ENCODE measurements around the gene HRH2. TPM values are rescaled to one million over a fixed set of nuclear protein-coding genes. Genes with fewer than 3 reads are reported as not detected.

The HRH2 gene
- total and polyA plus RNA-seq, 4 donors, result 1.8 to 36.1 (median 9.9) TPM

DNA sequence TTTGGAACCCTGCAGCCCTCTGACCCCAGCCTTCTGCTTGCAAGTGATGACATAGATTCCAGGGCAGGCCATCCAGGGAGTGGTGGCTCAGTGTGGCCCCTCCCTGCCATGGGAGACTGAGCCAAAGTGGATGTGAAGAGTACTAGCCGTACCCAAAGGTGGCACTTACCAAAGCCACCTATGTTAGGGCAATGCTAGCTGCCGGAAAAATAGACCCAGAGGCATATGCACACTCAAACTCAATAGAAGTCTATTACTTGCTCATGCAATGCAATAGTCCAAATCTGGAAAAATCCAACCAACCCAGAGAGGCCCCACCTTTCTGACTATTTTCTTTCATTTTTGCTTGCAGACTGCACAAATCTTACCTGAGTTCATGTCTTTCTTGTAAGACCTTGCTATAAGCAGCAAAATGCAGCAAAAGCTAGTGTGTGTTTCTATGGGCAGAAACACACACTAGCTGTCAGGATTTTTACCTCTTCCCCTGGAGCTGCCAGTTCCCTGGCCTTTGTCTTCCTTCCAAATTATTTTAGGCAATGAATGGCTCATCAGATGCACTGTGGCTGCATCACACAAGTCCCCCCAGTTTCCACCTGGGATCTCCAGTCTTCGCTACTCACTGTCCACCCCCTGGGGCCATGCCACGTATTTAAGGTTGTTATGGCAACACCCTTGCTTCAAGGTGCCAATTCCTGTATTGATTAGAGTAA lies 74.0 kb downstream of the HRH2 start:
- DNase-seq (no peak), ATAC-seq (ENCODE audit: insufficient read depth, low FRiP score) (no peak)
- peaks cover 0 to 8% (median 2%) of the 10 kb centered on the region in 3 donors for H3K27me3 ChIP-seq (ENCODE audit: control insufficient read depth in 3 of 3, insufficient read depth in 3 of 3, low read length in 2 of 3)

DNA sequence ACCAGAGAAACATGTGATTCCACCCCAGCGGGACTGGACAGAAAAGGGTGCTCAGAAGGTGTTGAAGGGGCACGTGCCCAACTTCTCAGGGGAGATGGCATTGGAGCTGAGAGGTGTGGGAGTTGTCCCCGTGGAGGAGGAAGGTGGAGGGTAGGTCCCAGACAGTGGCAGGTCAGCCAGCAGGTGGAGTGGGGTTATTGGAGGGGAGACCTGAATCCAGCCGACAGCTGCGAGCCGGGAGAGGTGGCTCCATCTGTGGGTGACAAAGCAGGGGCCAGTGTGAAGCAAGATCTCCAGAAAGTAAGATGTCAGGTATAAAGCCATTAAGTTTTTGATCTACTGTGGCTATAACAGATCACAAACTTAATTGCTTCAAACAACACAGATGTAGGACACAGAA lies 75.1 kb downstream of the HRH2 start:
- Histone ChIP-seq H3K27ac (ENCODE audit: low read depth in 1 of 2, low read length in 1 of 2) (no peak overlapping the region), H3K4me3 (no peak overlapping the region), H3K4me1 (ENCODE audit: control insufficient read depth in 5 of 5, insufficient read depth in 5 of 5, low read length in 5 of 5) (no peaks in the 10 kb centered on the region), H3K9me3 (ENCODE audit: control insufficient read depth in 4 of 4, insufficient read depth in 3 of 4, low read length in 3 of 4) (peaks cover 0 to 7% (median 0%) of the 10 kb centered on the region in 4 donors), H3K9ac (ENCODE audit: insufficient read depth in 1 of 2, low read length in 2 of 2) (no peak overlapping the region), H3K36me3 (ENCODE audit: control insufficient read depth in 4 of 4, insufficient read depth in 4 of 4, low read length in 4 of 4) (no peaks in the 10 kb centered on the region), H3K27me3 (ENCODE audit: control insufficient read depth in 3 of 3, insufficient read depth in 3 of 3, low read length in 2 of 3) (peaks cover 0 to 8% (median 2%) of the 10 kb centered on the region in 3 donors)
- ATAC-seq (ENCODE audit: insufficient read depth, low FRiP score) (no peak), DNase-seq (no peak)
- TF ChIP-seq, protein P1, sequence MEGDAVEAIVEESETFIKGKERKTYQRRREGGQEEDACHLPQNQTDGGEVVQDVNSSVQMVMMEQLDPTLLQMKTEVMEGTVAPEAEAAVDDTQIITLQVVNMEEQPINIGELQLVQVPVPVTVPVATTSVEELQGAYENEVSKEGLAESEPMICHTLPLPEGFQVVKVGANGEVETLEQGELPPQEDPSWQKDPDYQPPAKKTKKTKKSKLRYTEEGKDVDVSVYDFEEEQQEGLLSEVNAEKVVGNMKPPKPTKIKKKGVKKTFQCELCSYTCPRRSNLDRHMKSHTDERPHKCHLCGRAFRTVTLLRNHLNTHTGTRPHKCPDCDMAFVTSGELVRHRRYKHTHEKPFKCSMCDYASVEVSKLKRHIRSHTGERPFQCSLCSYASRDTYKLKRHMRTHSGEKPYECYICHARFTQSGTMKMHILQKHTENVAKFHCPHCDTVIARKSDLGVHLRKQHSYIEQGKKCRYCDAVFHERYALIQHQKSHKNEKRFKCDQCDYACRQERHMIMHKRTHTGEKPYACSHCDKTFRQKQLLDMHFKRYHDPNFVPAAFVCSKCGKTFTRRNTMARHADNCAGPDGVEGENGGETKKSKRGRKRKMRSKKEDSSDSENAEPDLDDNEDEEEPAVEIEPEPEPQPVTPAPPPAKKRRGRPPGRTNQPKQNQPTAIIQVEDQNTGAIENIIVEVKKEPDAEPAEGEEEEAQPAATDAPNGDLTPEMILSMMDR (IDR thresholded peaks at IDR 0.05; ENCODE audit: control extremely low read depth, extremely low read depth), result no peak
- 77 to 84% methylated on average over 6 of the region's 6 CpGs for WGBS, 2 donors

More for the DNA sequence above, 74.0 kb downstream of the HRH2 start:
- Histone ChIP-seq H3K4me1 (ENCODE audit: control insufficient read depth in 5 of 5, insufficient read depth in 5 of 5, low read length in 5 of 5) (no peaks in the 10 kb centered on the region), H3K36me3 (ENCODE audit: control insufficient read depth in 4 of 4, insufficient read depth in 4 of 4, low read length in 4 of 4) (no peaks in the 10 kb centered on the region), H3K27ac (ENCODE audit: low read depth in 1 of 2, low read length in 1 of 2) (no peak overlapping the region), H3K9me3 (ENCODE audit: control insufficient read depth in 4 of 4, insufficient read depth in 3 of 4, low read length in 3 of 4) (peaks cover 0 to 9% (median 0%) of the 10 kb centered on the region in 4 donors), H3K4me3 (no peak overlapping the region), H3K9ac (ENCODE audit: insufficient read depth in 1 of 2, low read length in 2 of 2) (no peak overlapping the region)
- 68 to 74% methylated on average over 4 of the region's 4 CpGs for WGBS, 2 donors
- TF ChIP-seq, protein P1 (IDR thresholded peaks at IDR 0.05; ENCODE audit: control extremely low read depth, extremely low read depth), result no peak

DNA sequence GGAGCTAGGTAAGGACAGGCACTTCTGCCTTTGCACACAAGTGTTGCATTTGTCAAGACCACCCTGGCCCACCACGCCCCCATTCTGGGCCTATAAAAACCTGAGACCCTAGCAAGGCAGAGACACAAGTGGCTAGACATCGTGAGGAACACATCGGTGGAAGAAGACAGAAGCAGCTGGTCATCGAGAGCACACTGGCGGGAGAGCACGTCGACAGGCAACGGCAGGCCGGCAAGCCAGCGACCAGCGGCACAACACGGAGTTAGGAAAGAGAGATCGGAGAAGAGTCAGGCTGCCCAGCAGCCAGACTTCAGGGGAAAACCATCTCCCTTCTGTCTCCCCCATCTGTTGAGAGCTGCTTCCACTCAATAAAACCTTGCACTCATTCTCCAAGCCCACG lies 76.1 kb downstream of the HRH2 start:
- TF ChIP-seq, protein P1 (IDR thresholded peaks at IDR 0.05; ENCODE audit: control extremely low read depth, extremely low read depth), result no peak
- whole genome bisulfite sequencing, 2 donors, result 88 to 91% methylated on average over 14 of the region's 14 CpGs
- DNase-seq (no peak), ATAC-seq (ENCODE audit: insufficient read depth, low FRiP score) (no peak)
- no peak overlapping the region for H3K9ac ChIP-seq (ENCODE audit: insufficient read depth in 1 of 2, low read length in 2 of 2)
- peaks cover 0 to 2% (median 0%) of the 10 kb centered on the region in 3 donors for H3K27me3 ChIP-seq (ENCODE audit: control insufficient read depth in 3 of 3, insufficient read depth in 3 of 3, low read length in 2 of 3)
- H3K4me1 ChIP-seq (ENCODE audit: control insufficient read depth in 5 of 5, insufficient read depth in 5 of 5, low read length in 5 of 5), result no peaks in the 10 kb centered on the region
- no peaks in the 10 kb centered on the region for H3K36me3 ChIP-seq (ENCODE audit: control insufficient read depth in 4 of 4, insufficient read depth in 4 of 4, low read length in 4 of 4)
- no peak overlapping the region for H3K27ac ChIP-seq (ENCODE audit: low read depth in 1 of 2, low read length in 1 of 2)
- peaks cover 0 to 7% (median 0%) of the 10 kb centered on the region in 4 donors for H3K9me3 ChIP-seq (ENCODE audit: control insufficient read depth in 4 of 4, insufficient read depth in 3 of 4, low read length in 3 of 4)
- no peak overlapping the region for H3K4me3 ChIP-seq
